Fibroblast of lung (primary cell): ENCODE measurements around the gene FAP. TPM values are rescaled to one million over a fixed set of nuclear protein-coding genes. Genes with fewer than 3 reads are reported as not detected.

Experiments used
- DNase-seq, 2 donors: peaks; one replicate each; pipeline versions ENCODE4 v3.0.0 to v3.0.0-alpha.2; 2010; ENCODE audit warnings: low read depth in 2 of 2
- H2AFZ ChIP-seq: 2 replicates; pipeline ENCODE4 v1.5.1; 2012; ENCODE audit warnings: low read length, control low read depth, inconsistent platforms
- H3K27ac ChIP-seq: 2 replicates; pipeline ENCODE4 v1.5.1; 2011; ENCODE audit warnings: low read length, control low read depth; ENCODE audit not compliant: insufficient read depth
- H3K27me3 ChIP-seq: 2 replicates; pipeline ENCODE4 v1.5.1; 2011; ENCODE audit warnings: mild to moderate bottlenecking, low read length; ENCODE audit not compliant: control insufficient read depth, insufficient read depth
- H3K36me3 ChIP-seq: 2 replicates; pipeline ENCODE4 v1.5.1; 2011; ENCODE audit warnings: low read length; ENCODE audit not compliant: control insufficient read depth, insufficient read depth
- H3K4me1 ChIP-seq: 2 replicates; pipeline ENCODE4 v1.5.1; 2011; ENCODE audit warnings: low read length; ENCODE audit not compliant: control insufficient read depth, insufficient read depth; ENCODE audit errors: extremely low read depth
- H3K4me2 ChIP-seq: 2 replicates; pipeline ENCODE4 v1.5.1; 2011; ENCODE audit warnings: low read length, control low read depth; ENCODE audit not compliant: insufficient read depth; ENCODE audit errors: extremely low read depth
- H3K4me3 ChIP-seq, 4 experiments: fragments of 200-600 bp in 1 of 4; sonication (generic) in 1 of 4; replicated peaks in 1 of 4; 2 replicates each; pipeline ENCODE4 v1.5.1; 2011 to 2016; ENCODE audit warnings: low read length in 4 of 4, low read depth in 3 of 4, mild to moderate bottlenecking in 3 of 4, control low read depth in 2 of 4, inconsistent platforms in 1 of 4, mixed read lengths in 1 of 4; ENCODE audit not compliant: insufficient read depth in 1 of 4; ENCODE audit errors: control extremely low read depth in 1 of 4
- H3K79me2 ChIP-seq: 2 replicates; pipeline ENCODE4 v1.5.1; 2012; ENCODE audit warnings: mild to moderate bottlenecking, low read length, inconsistent platforms; ENCODE audit not compliant: control insufficient read depth, insufficient read depth
- H3K9ac ChIP-seq: 2 replicates; pipeline ENCODE4 v1.5.1; 2011; ENCODE audit warnings: mild to moderate bottlenecking, low read length, control low read depth; ENCODE audit not compliant: insufficient read depth
- H3K9me3 ChIP-seq: 2 replicates; pipeline ENCODE4 v1.5.1; 2012; ENCODE audit warnings: low read depth, low read length; ENCODE audit not compliant: control insufficient read depth, insufficient read depth
- H4K20me1 ChIP-seq: 2 replicates; pipeline ENCODE4 v1.5.1; 2011; ENCODE audit warnings: low read length; ENCODE audit not compliant: control insufficient read depth, insufficient read depth; ENCODE audit errors: extremely low read depth
- EZH2 ChIP-seq: IDR thresholded peaks from 2 replicates; pipeline ENCODE4 v1.5.1; 2012; ENCODE audit warnings: low read length, control low read depth, mild to moderate bottlenecking; ENCODE audit errors: missing control alignments
- polyA plus RNA-seq, 2 donors: library from polyadenylated mRNA; depleted of rRNA in 1 of 2; stranded (reverse) in 1 of 2; unstranded in 1 of 2; fragments of >200 nt; gene quantifications; 2 replicates each; pipeline ENCODE4 v1.2.1, GENCODE V29; 2011 to 2012; ENCODE audit warnings: missing spikeins in 1 of 2
- total RNA-seq: library from RNA; depleted of rRNA; stranded (reverse); fragments of >200 nt; gene quantifications from 2 replicates; pipeline ENCODE4 v1.2.1, GENCODE V29; 2014
- TF ChIP-seq, protein P1 (sequence below), 2 donors: IDR thresholded peaks in 1 of 2; conservative IDR thresholded peaks in 1 of 2; 1 replicate in 1 of 2; 2 replicates in 1 of 2; pipeline ENCODE4 v1.5.1; 2011 to 2012; ENCODE audit warnings: low read length in 2 of 2, control low read depth in 1 of 2, inconsistent platforms in 1 of 2, low read depth in 1 of 2, mild to moderate bottlenecking in 1 of 2

FAP gene
- total and polyA plus RNA-seq, 2 donors (not counting 1 experiment from before 2014, with no cell fraction given), result 96.1 to 140 TPM

DNA sequence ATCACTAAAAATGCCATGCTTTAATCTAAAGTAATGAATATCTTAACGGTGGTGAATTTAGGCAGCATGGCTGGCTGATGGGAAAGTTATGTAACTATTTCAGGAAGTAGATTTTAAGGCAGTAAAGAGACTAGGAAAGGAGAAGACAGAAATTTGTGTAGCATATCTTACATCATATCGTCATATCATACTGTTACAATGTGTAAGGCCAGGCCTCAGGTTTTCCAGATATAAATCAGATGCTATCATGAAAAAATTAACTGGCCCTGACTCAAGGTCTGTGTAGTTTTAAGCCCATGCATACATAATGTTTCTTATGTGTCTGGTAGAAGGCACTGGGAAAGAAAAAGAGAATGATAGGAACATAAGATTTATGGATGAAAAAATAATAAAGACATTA, 8.9 kb upstream of the FAP start:
- H3K27me3 ChIP-seq, result no peaks in the 10 kb centered on the region
- H3K36me3 ChIP-seq, result no peaks in the 10 kb centered on the region
- TF ChIP-seq EZH2, result no peak
- TF ChIP-seq, protein P1, sequence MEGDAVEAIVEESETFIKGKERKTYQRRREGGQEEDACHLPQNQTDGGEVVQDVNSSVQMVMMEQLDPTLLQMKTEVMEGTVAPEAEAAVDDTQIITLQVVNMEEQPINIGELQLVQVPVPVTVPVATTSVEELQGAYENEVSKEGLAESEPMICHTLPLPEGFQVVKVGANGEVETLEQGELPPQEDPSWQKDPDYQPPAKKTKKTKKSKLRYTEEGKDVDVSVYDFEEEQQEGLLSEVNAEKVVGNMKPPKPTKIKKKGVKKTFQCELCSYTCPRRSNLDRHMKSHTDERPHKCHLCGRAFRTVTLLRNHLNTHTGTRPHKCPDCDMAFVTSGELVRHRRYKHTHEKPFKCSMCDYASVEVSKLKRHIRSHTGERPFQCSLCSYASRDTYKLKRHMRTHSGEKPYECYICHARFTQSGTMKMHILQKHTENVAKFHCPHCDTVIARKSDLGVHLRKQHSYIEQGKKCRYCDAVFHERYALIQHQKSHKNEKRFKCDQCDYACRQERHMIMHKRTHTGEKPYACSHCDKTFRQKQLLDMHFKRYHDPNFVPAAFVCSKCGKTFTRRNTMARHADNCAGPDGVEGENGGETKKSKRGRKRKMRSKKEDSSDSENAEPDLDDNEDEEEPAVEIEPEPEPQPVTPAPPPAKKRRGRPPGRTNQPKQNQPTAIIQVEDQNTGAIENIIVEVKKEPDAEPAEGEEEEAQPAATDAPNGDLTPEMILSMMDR (conservative IDR thresholded peaks at IDR 0.05 in 1 of 2, IDR thresholded peaks at IDR 0.05 in 1 of 2; ENCODE audit: low read depth in 1 of 2, low read length in 2 of 2), result no peak
- no peak overlapping the region for H3K4me3 ChIP-seq
- H3K27ac ChIP-seq, result no peak overlapping the region
- no peak overlapping the region for H3K4me2 ChIP-seq
- H2AFZ ChIP-seq, result no peak overlapping the region
- no peak overlapping the region for H3K9ac ChIP-seq
- H3K79me2 ChIP-seq, result no peaks in the 10 kb centered on the region
- no peaks in the 10 kb centered on the region for H4K20me1 ChIP-seq
- peaks cover 4% of the 10 kb centered on the region for H3K4me1 ChIP-seq
- no peaks in the 10 kb centered on the region for H3K9me3 ChIP-seq
- DNase-seq, result no peak

DNA sequence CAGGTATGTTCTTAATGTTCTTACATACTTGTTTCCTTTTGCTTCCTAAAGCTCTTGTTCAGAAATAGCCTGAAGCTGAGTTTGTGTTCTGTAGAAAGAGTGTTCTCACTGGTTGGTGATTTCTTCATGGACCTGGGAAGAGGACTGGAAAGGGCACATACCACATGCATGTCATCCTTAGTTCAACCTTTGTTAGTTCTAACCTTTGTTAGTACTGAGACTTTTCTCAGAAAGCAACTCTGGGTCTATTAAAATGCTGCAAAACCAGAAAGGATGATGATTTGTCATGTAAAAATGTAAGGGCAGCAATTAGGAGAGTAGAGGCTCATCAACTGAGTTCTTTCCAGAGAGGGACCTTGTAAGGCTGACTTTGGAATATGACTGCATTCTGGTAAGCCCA, 2.5 kb upstream of the FAP start:
- H2AFZ ChIP-seq, result no peak overlapping the region
- TF ChIP-seq, protein P1 (conservative IDR thresholded peaks at IDR 0.05 in 1 of 2, IDR thresholded peaks at IDR 0.05 in 1 of 2; ENCODE audit: low read depth in 1 of 2, low read length in 2 of 2), result no peak
- no peak for TF ChIP-seq EZH2
- no peak overlapping the region for H3K9ac ChIP-seq
- no peaks in the 10 kb centered on the region for H3K36me3 ChIP-seq
- DNase-seq, result peak; percentile 45 to 85
- no peak overlapping the region for H3K4me3 ChIP-seq
- peaks cover 14% of the 10 kb centered on the region for H3K4me1 ChIP-seq
- H3K79me2 ChIP-seq, result peaks cover 21% of the 10 kb centered on the region
- no peak overlapping the region for H3K4me2 ChIP-seq
- H4K20me1 ChIP-seq, result no peaks in the 10 kb centered on the region
- H3K9me3 ChIP-seq, result no peaks in the 10 kb centered on the region
- peak overlapping the region; percentile 4 for H3K27ac ChIP-seq
- H3K27me3 ChIP-seq, result no peaks in the 10 kb centered on the region

DNA sequence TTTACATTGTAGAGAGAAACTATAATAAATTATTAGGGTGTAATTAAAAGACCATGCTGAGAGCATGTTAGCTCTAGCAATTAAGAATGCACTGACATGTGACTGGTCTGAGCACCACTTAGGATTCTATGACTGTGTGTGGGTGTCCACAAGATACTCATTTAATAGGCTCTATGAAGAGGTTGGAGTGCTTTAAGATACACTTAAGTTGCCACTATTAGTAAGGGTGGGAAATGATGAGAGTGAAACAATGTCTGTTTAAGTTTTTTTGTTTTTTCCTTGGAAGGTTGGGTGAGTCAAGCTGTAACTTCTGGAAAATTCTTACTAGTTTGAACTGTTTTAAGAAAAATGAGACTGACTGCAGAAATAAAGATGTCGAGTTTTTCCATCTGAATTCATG, 1.8 kb upstream of the FAP start:
- Histone ChIP-seq H3K9me3 (no peaks in the 10 kb centered on the region), H4K20me1 (no peaks in the 10 kb centered on the region), H2AFZ (no peak overlapping the region), H3K4me3 (no peak overlapping the region), H3K36me3 (peaks cover 2% of the 10 kb centered on the region), H3K27me3 (no peaks in the 10 kb centered on the region), H3K4me2 (no peak overlapping the region), H3K79me2 (peaks cover 28% of the 10 kb centered on the region), H3K4me1 (peaks cover 14% of the 10 kb centered on the region), H3K9ac (no peak overlapping the region), H3K27ac (peak overlapping the region; percentile 93)
- TF ChIP-seq, protein P1 (conservative IDR thresholded peaks at IDR 0.05 in 1 of 2, IDR thresholded peaks at IDR 0.05 in 1 of 2; ENCODE audit: low read depth in 1 of 2, low read length in 2 of 2), result no peak
- TF ChIP-seq EZH2, result no peak
- peak in 1 of 2 donors; percentile 71 for DNase-seq
